ENCODE measurements around the gene C1S. TPM values are rescaled to one million over a fixed set of nuclear protein-coding genes. Genes with fewer than 3 reads are reported as not detected.

The C1S gene
- total RNA-seq, 1 donor from 2014 or later = 3.5 TPM

DNA sequence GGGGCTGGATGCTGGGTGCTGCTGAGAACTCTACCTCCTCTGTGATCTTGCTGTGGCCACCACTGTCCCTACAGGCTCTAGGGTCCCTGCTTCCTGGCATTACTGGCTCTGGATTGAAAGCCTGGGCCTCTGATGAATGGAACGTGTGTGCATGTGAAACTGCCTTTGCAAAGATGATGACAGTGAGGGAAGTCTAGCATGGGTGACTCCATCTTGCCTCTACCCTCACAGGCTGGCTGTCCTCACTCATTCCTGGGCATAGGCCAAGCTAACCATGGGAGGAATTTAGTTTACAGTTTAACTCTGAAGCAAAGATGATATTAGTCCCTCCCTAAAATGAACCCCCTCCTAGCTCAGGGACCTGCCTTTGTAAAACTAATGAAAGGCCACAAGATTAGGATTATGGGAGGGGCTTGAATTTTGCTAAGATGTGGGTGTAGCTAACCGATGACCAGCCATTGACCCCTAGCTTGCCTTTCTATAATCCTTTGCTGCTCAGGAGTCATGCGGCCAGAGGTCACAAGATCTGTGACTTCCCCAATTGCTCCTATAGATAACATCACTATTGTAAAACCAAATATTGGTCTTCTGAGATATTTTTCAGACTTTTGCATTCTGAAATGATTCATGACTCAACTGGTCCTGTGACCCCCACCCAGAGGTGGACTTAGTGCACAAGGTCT is 2.2 kb upstream of the C1S start:
- TF ChIP-seq, protein P1, sequence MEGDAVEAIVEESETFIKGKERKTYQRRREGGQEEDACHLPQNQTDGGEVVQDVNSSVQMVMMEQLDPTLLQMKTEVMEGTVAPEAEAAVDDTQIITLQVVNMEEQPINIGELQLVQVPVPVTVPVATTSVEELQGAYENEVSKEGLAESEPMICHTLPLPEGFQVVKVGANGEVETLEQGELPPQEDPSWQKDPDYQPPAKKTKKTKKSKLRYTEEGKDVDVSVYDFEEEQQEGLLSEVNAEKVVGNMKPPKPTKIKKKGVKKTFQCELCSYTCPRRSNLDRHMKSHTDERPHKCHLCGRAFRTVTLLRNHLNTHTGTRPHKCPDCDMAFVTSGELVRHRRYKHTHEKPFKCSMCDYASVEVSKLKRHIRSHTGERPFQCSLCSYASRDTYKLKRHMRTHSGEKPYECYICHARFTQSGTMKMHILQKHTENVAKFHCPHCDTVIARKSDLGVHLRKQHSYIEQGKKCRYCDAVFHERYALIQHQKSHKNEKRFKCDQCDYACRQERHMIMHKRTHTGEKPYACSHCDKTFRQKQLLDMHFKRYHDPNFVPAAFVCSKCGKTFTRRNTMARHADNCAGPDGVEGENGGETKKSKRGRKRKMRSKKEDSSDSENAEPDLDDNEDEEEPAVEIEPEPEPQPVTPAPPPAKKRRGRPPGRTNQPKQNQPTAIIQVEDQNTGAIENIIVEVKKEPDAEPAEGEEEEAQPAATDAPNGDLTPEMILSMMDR (IDR thresholded peaks at IDR 0.05; ENCODE audit: partially characterized antibody, unreplicated experiment) = no peak
- H3K27me3 Mint-ChIP-seq (ENCODE audit: unreplicated experiment) = peaks cover 4% of the 10 kb centered on the region
- no peak for DNase-seq
- no peak overlapping the region for H3K4me3 Mint-ChIP-seq (ENCODE audit: unreplicated experiment)
- no peaks in the 10 kb centered on the region for H3K9me3 Mint-ChIP-seq (ENCODE audit: unreplicated experiment)
- no peak overlapping the region for H3K27ac Mint-ChIP-seq (ENCODE audit: unreplicated experiment)
- no peaks in the 10 kb centered on the region for H3K36me3 Mint-ChIP-seq (ENCODE audit: unreplicated experiment)
- H3K4me1 Mint-ChIP-seq (ENCODE audit: low read depth, unreplicated experiment) = peaks cover 5% of the 10 kb centered on the region

DNA sequence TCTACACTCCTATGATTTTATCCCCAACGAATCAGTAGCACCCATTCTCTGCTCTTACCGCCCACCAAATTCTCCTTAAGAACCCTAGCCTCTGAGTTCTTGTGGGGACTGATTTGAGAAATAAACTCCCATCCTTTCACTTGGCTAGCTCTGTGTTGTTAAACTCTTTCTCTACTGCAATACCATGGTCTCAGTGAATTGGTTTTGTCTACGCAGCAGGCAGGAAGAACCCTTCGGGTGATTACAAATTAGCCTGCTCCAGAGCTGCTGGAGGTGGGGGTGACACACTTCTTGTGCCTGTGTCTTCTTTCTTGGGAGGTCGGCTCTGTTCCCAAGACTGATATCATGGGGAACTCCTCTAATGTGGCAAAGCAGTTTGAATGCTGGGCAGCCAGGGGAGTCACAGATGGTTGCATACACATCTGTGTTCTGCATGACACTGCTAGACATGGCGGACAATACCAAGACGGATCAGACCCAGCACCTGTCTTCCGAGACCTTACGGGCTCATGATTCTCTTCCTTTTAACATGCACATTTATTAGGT is 1.6 kb upstream of the C1S start:
- DNase-seq = no peak
- no peak overlapping the region for H3K27ac Mint-ChIP-seq (ENCODE audit: unreplicated experiment)
- TF ChIP-seq, protein P1 (IDR thresholded peaks at IDR 0.05; ENCODE audit: partially characterized antibody, unreplicated experiment) = no peak
- no peak overlapping the region for H3K4me3 Mint-ChIP-seq (ENCODE audit: unreplicated experiment)
- H3K4me1 Mint-ChIP-seq (ENCODE audit: low read depth, unreplicated experiment) = peaks cover 5% of the 10 kb centered on the region
- no peaks in the 10 kb centered on the region for H3K9me3 Mint-ChIP-seq (ENCODE audit: unreplicated experiment)
- peaks cover 4% of the 10 kb centered on the region for H3K27me3 Mint-ChIP-seq (ENCODE audit: unreplicated experiment)
- H3K36me3 Mint-ChIP-seq (ENCODE audit: unreplicated experiment) = no peaks in the 10 kb centered on the region

DNA sequence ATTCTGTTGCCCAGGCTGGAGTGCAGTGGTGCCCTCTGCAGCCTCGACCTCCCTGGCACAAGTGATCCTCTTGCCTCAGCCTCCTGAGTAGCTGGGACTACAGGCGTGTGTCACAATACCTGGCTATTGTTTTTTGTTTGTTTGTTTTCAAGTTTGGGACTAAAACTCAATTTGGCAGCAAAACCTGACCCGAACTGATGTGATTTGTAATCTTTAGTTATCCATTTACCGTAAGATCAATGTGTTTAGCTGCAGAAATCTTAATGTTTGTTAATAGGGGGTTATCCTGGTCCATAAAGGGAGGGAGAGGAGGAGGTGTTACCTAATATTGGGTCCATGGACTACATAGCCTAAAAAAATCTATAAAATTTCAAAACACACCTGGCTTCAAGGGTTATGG is 738 bp upstream of the C1S start:
- no peak overlapping the region for H3K4me3 Mint-ChIP-seq (ENCODE audit: unreplicated experiment)
- TF ChIP-seq, protein P1 (IDR thresholded peaks at IDR 0.05; ENCODE audit: partially characterized antibody, unreplicated experiment) = no peak
- no peaks in the 10 kb centered on the region for H3K36me3 Mint-ChIP-seq (ENCODE audit: unreplicated experiment)
- H3K27me3 Mint-ChIP-seq (ENCODE audit: unreplicated experiment) = peaks cover 4% of the 10 kb centered on the region
- H3K27ac Mint-ChIP-seq (ENCODE audit: unreplicated experiment) = no peak overlapping the region
- peaks cover 5% of the 10 kb centered on the region for H3K4me1 Mint-ChIP-seq (ENCODE audit: low read depth, unreplicated experiment)
- no peaks in the 10 kb centered on the region for H3K9me3 Mint-ChIP-seq (ENCODE audit: unreplicated experiment)
- DNase-seq = no peak

DNA sequence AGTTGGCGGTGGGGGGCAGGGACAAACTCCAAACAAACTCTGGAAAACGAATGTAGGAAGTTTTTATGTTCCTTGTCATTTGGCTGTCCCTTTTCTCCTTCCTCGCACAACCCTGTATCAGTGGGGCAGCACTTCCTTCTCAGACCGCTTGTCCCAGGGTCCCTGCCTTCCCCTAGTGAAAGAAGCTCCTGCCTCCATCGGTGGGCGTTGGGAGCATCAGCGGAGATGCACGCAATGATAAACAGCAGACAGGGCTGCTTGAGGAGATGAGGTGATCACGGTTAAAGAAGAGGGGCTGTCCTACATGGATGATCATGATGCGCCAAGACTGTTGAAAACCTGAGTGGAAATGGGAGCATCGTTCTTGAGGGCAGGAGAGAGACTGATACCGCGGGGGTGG is 620 bp downstream of the C1S start:
- Mint-ChIP-seq H3K9me3 (ENCODE audit: unreplicated experiment) (no peaks in the 10 kb centered on the region), H3K27ac (ENCODE audit: unreplicated experiment) (no peak overlapping the region), H3K4me3 (ENCODE audit: unreplicated experiment) (no peak overlapping the region), H3K27me3 (ENCODE audit: unreplicated experiment) (peaks cover 4% of the 10 kb centered on the region), H3K4me1 (ENCODE audit: low read depth, unreplicated experiment) (peaks cover 5% of the 10 kb centered on the region), H3K36me3 (ENCODE audit: unreplicated experiment) (no peaks in the 10 kb centered on the region)
- no peak for DNase-seq
- TF ChIP-seq, protein P1 (IDR thresholded peaks at IDR 0.05; ENCODE audit: partially characterized antibody, unreplicated experiment) = no peak

DNA sequence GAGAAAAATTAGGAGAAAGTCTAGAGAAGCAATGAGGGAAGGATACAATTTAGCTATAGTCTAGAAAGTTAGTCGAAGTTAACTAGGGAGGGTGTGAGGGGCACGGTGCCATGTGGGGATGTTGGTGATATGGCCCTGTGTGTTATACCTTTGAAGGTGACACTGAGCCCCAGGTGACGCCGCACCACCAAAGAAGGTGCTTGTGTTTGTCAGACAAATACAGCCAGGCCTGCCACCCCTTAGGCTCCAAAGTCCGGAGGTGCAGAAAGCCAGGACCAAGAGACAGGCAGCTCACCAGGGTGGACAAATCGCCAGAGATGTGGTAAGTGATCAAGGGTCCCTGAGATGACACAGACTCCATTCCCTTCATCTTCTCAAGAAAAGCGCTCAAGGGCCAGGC is 1.1 kb downstream of the C1S start:
- no peaks in the 10 kb centered on the region for H3K36me3 Mint-ChIP-seq (ENCODE audit: unreplicated experiment)
- TF ChIP-seq, protein P1 (IDR thresholded peaks at IDR 0.05; ENCODE audit: partially characterized antibody, unreplicated experiment) = no peak

More for the DNA sequence above, 1.1 kb downstream of the C1S start:
- Mint-ChIP-seq H3K27ac (ENCODE audit: unreplicated experiment) (no peak overlapping the region), H3K9me3 (ENCODE audit: unreplicated experiment) (no peaks in the 10 kb centered on the region), H3K27me3 (ENCODE audit: unreplicated experiment) (peaks cover 4% of the 10 kb centered on the region), H3K4me3 (ENCODE audit: unreplicated experiment) (no peak overlapping the region), H3K4me1 (ENCODE audit: low read depth, unreplicated experiment) (peaks cover 5% of the 10 kb centered on the region)
- DNase-seq = no peak

All from glutamatergic neuron (in vitro differentiated cells).